Measurements from ENCODE around the gene MAP4K4. TPM values are rescaled to one million over a fixed set of nuclear protein-coding genes. Genes with fewer than 3 reads are reported as not detected.

MAP4K4 gene
- polyA plus RNA-seq, 1 donor (not counting 4 experiments of a cell fraction or from before 2014, with no cell fraction given), result 84.1 TPM

DNA sequence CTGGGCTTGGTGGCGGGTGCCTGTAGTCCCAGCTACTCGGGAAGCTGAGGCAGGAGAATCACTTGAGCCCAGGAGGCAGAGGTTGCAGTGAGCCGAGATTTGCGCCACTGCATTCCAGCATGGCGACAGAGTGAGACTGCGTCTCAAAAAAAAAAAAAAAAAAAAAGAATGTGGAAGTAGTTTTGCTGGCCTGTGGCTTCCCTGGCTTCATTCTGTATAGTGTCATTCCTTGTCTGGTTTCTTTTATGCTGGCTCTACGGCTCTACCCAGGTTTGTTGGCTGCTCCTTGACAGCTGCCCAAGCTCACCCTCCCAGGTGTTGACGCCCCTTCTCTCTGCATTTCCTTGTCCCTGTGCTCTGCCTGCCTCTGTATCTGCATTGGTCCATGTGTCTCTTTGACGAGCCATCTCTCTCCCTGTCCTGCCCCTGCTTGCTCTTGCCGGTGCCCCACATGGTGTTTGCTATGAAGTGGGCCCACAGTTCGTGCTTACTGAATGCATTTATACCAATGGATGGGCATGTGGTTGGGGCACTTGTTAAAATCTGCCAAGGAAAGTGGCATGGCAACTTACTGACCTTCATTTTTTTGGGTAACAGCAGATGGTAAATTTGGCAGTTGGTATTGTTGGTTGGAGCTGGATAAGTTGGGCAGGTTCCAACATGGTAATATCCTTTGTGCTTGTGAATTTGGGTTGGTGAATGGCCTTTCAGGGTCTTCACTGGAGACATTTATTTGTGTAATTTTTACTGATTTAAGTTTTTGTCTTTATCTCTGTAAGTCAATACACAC lies 113.9 kb downstream of the MAP4K4 start:
- TF ChIP-seq EZH2 (IDR thresholded peaks at IDR 0.05; ENCODE audit: low read length) (no peak), CTCF (optimal IDR thresholded peaks at IDR 0.05 in 1 of 3, IDR thresholded peaks at IDR 0.05 in 1 of 3, conservative IDR thresholded peaks at IDR 0.05 in 1 of 3; ENCODE audit: extremely low read depth in 1 of 3, insufficient read depth in 2 of 3, low read length in 3 of 3) (no peak)
- Histone ChIP-seq H3K79me2 (ENCODE audit: control insufficient read depth, insufficient read depth, low read length) (peaks cover 90% of the 10 kb centered on the region), H3K27ac (ENCODE audit: control insufficient read depth, insufficient read depth, low read length) (no peak overlapping the region), H3K4me1 (ENCODE audit: control insufficient read depth, extremely low read depth, insufficient read depth, low read length) (peaks cover 14% of the 10 kb centered on the region), H3K9ac (ENCODE audit: control insufficient read depth, extremely low read depth, insufficient read depth, low read length) (no peak overlapping the region), H4K20me1 (ENCODE audit: control insufficient read depth, extremely low read depth, insufficient read depth, low read length) (peaks cover 2% of the 10 kb centered on the region), H3K27me3 (ENCODE audit: control insufficient read depth, extremely low read depth, insufficient read depth, low read length) (no peaks in the 10 kb centered on the region), H2AFZ (ENCODE audit: control insufficient read depth, low read length) (no peak overlapping the region), H3K4me3 (ENCODE audit: control insufficient read depth in 2 of 3, extremely low read depth in 1 of 3, insufficient read depth in 2 of 3, low read depth in 1 of 3, low read length in 3 of 3) (no peak overlapping the region), H3K9me1 (ENCODE audit: control insufficient read depth, extremely low read depth, insufficient read depth, low read length) (no peaks in the 10 kb centered on the region), H3K4me2 (ENCODE audit: control insufficient read depth, extremely low read depth, insufficient read depth, low read depth, low read length) (no peak overlapping the region), H3K9me3 (ENCODE audit: control insufficient read depth, low read depth, low read length) (no peaks in the 10 kb centered on the region), H3K36me3 (ENCODE audit: control insufficient read depth in 2 of 2, extremely low read depth in 1 of 2, insufficient read depth in 2 of 2, low read length in 2 of 2) (peaks cover 4 to 5% of the 10 kb centered on the region in 2 experiments)
- dilution Hi-C loops (cut with MboI; ENCODE audit: extremely low pct_ligation_motif_present, low sequenced_read_pairs), result no loop called here
- FAIRE-seq (no peak), DNase-seq (ENCODE audit: low read depth, low spot score) (no peak)

GRCh38 chr2:101812226-101812625 lies 114.7 kb downstream of the MAP4K4 start:
- Histone ChIP-seq H3K27ac (ENCODE audit: control insufficient read depth, insufficient read depth, low read length) (no peak overlapping the region), H3K79me2 (ENCODE audit: control insufficient read depth, insufficient read depth, low read length) (peaks cover 91% of the 10 kb centered on the region), H3K4me3 (ENCODE audit: control insufficient read depth in 2 of 3, extremely low read depth in 1 of 3, insufficient read depth in 2 of 3, low read depth in 1 of 3, low read length in 3 of 3) (no peak overlapping the region), H3K4me2 (ENCODE audit: control insufficient read depth, extremely low read depth, insufficient read depth, low read depth, low read length) (no peak overlapping the region), H4K20me1 (ENCODE audit: control insufficient read depth, extremely low read depth, insufficient read depth, low read length) (peaks cover 2% of the 10 kb centered on the region), H3K36me3 (ENCODE audit: control insufficient read depth in 2 of 2, extremely low read depth in 1 of 2, insufficient read depth in 2 of 2, low read length in 2 of 2) (peaks cover 5% of the 10 kb centered on the region in 2 experiments), H2AFZ (ENCODE audit: control insufficient read depth, low read length) (no peak overlapping the region), H3K9me3 (ENCODE audit: control insufficient read depth, low read depth, low read length) (no peaks in the 10 kb centered on the region), H3K9ac (ENCODE audit: control insufficient read depth, extremely low read depth, insufficient read depth, low read length) (no peak overlapping the region), H3K9me1 (ENCODE audit: control insufficient read depth, extremely low read depth, insufficient read depth, low read length) (no peaks in the 10 kb centered on the region), H3K27me3 (ENCODE audit: control insufficient read depth, extremely low read depth, insufficient read depth, low read length) (no peaks in the 10 kb centered on the region), H3K4me1 (ENCODE audit: control insufficient read depth, extremely low read depth, insufficient read depth, low read length) (peaks cover 8% of the 10 kb centered on the region)
- dilution Hi-C loops (cut with MboI; ENCODE audit: extremely low pct_ligation_motif_present, low sequenced_read_pairs), result no loop called here
- TF ChIP-seq EZH2 (IDR thresholded peaks at IDR 0.05; ENCODE audit: low read length) (no peak), CTCF (optimal IDR thresholded peaks at IDR 0.05 in 1 of 3, IDR thresholded peaks at IDR 0.05 in 1 of 3, conservative IDR thresholded peaks at IDR 0.05 in 1 of 3; ENCODE audit: extremely low read depth in 1 of 3, insufficient read depth in 2 of 3, low read length in 3 of 3) (no peak)
- FAIRE-seq (no peak), DNase-seq (ENCODE audit: low read depth, low spot score) (no peak)
